Measurements from ENCODE around the gene BBOX1.
A peak's percentile ranks its signal among the peaks of the same experiment; 100 is the strongest.

BBOX1 gene

GRCh38 chr11:27147916-27148315 is 107.3 kb downstream of the BBOX1 start:
- no peak for DNase-seq (ENCODE audit: low read depth)
- H3K4me3 ChIP-seq (ENCODE audit: control insufficient read depth, low read depth, low read length) = no peak overlapping the region
- no peak for TF ChIP-seq CTCF (IDR thresholded peaks at IDR 0.05; ENCODE audit: control insufficient read depth, insufficient read depth, low read depth, low read length, missing control alignments)

- no peak for TF ChIP-seq CTCF (IDR thresholded peaks at IDR 0.05; ENCODE audit: control insufficient read depth, insufficient read depth, low read depth, low read length, missing control alignments)
- H3K4me3 ChIP-seq (ENCODE audit: control insufficient read depth, low read depth, low read length) = no peak overlapping the region
- DNase-seq (ENCODE audit: low read depth) = no peak
Measured at GRCh38 chr11:27148506-27148905, 107.9 kb downstream of the BBOX1 start.

DNA sequence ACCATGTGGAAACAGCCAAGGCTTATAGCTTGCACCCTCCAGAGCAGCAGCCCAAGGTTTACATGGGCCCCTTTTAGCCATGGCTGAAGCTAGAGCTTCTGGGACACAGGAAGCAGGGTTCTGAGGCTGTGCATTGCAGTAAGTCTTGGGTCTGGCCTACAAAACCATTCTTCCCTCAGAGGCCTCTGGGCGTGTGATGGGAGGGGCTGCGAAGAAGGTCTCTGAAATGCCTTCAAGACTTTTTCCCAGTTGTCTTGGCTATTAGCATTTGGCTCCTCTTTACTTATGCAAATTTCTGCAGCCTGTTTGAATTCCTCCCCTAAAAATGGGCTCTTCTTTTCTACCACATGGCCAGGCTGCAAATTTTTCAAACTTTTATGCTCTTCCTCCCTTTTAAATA is 109.5 kb downstream of the BBOX1 start:
- no peak overlapping the region for H3K4me3 ChIP-seq (ENCODE audit: control insufficient read depth, low read depth, low read length)
- no peak for TF ChIP-seq CTCF (IDR thresholded peaks at IDR 0.05; ENCODE audit: control insufficient read depth, insufficient read depth, low read depth, low read length, missing control alignments)
- DNase-seq (ENCODE audit: low read depth) = no peak

- DNase-seq (ENCODE audit: low read depth) = no peak
- no peak for TF ChIP-seq CTCF (IDR thresholded peaks at IDR 0.05; ENCODE audit: control insufficient read depth, insufficient read depth, low read depth, low read length, missing control alignments)
- no peak overlapping the region for H3K4me3 ChIP-seq (ENCODE audit: control insufficient read depth, low read depth, low read length)
Measured at GRCh38 chr11:27153136-27153535, 112.5 kb downstream of the BBOX1 start.

- peak; percentile 83 for TF ChIP-seq CTCF (IDR thresholded peaks at IDR 0.05; ENCODE audit: control insufficient read depth, insufficient read depth, low read depth, low read length, missing control alignments)
- peak; percentile 65 for DNase-seq (ENCODE audit: low read depth)
- H3K4me3 ChIP-seq (ENCODE audit: control insufficient read depth, low read depth, low read length) = no peak overlapping the region
Measured at GRCh38 chr11:27158456-27159334, 118.1 kb downstream of the BBOX1 start.

GRCh38 chr11:27159335-27159679 is 118.7 kb downstream of the BBOX1 start:
- no peak overlapping the region for H3K4me3 ChIP-seq (ENCODE audit: control insufficient read depth, low read depth, low read length)
- TF ChIP-seq CTCF (IDR thresholded peaks at IDR 0.05; ENCODE audit: control insufficient read depth, insufficient read depth, low read depth, low read length, missing control alignments) = no peak
- no peak for DNase-seq (ENCODE audit: low read depth)
